T-helper 2 cell treated with Interferon-gamma antibody and Interleukin-4, amounts not matched to agents 5 μg/mL and 100 μg/mL, for 36 hours (primary cell): ENCODE measurements around the gene MRPL55.

Source experiments
- DNase-seq: peaks from one replicate; pipeline ENCODE4 v3.0.0; 2021; ENCODE audit warnings: low spot score
- H3K27ac Mint-ChIP-seq: one replicate; pipeline ENCODE4 v1.8.0; 2021; ENCODE audit warnings: mild to moderate bottlenecking, mixed read lengths
- H3K27me3 Mint-ChIP-seq: one replicate; pipeline ENCODE4 v1.8.0; 2021; ENCODE audit warnings: low read depth, mixed read lengths
- H3K36me3 Mint-ChIP-seq: one replicate; pipeline ENCODE4 v1.8.0; 2021; ENCODE audit warnings: low read depth, mixed read lengths
- H3K4me1 Mint-ChIP-seq: one replicate; pipeline ENCODE4 v1.8.0; 2021; ENCODE audit warnings: low read depth, mixed read lengths
- H3K4me3 Mint-ChIP-seq: one replicate; pipeline ENCODE4 v1.8.0; 2022; ENCODE audit warnings: mild to moderate bottlenecking, moderate library complexity, mixed read lengths
- H3K9me3 Mint-ChIP-seq: one replicate; pipeline ENCODE4 v1.8.0; 2021; ENCODE audit warnings: mixed read lengths

The MRPL55 gene

GRCh38 chr1:228073857-228074545, 35.1 kb downstream of the MRPL55 start:
- no peak overlapping the region for H3K4me3 Mint-ChIP-seq
- peaks cover 7% of the 10 kb centered on the region for H3K4me1 Mint-ChIP-seq
- H3K36me3 Mint-ChIP-seq, result no peaks in the 10 kb centered on the region
- DNase-seq, result no peak
- no peak overlapping the region for H3K27ac Mint-ChIP-seq
- no peaks in the 10 kb centered on the region for H3K27me3 Mint-ChIP-seq
- H3K9me3 Mint-ChIP-seq, result no peaks in the 10 kb centered on the region

GRCh38 chr1:228073061-228073856, 35.8 kb downstream of the MRPL55 start:
- Mint-ChIP-seq H3K36me3 (no peaks in the 10 kb centered on the region), H3K27ac (no peak overlapping the region), H3K4me3 (no peak overlapping the region), H3K4me1 (peaks cover 2% of the 10 kb centered on the region), H3K27me3 (no peaks in the 10 kb centered on the region), H3K9me3 (no peaks in the 10 kb centered on the region)
- no peak for DNase-seq

GRCh38 chr1:228072658-228073043, 36.4 kb downstream of the MRPL55 start:
- H3K9me3 Mint-ChIP-seq, result no peaks in the 10 kb centered on the region

GRCh38 chr1:228071839-228072657, 37.1 kb downstream of the MRPL55 start:
- Mint-ChIP-seq H3K27me3 (no peaks in the 10 kb centered on the region), H3K4me3 (no peak overlapping the region), H3K27ac (no peak overlapping the region), H3K4me1 (no peaks in the 10 kb centered on the region), H3K36me3 (no peaks in the 10 kb centered on the region), H3K9me3 (no peaks in the 10 kb centered on the region)
- DNase-seq, result no peak

More at GRCh38 chr1:228072658-228073043, 36.4 kb downstream of the MRPL55 start:
- H3K4me3 Mint-ChIP-seq, result no peak overlapping the region
- H3K27ac Mint-ChIP-seq, result no peak overlapping the region
- DNase-seq, result no peak
- H3K27me3 Mint-ChIP-seq, result no peaks in the 10 kb centered on the region
- H3K4me1 Mint-ChIP-seq, result peaks cover under 1% of the 10 kb centered on the region
- no peaks in the 10 kb centered on the region for H3K36me3 Mint-ChIP-seq

GRCh38 chr1:228070851-228071250, 38.2 kb downstream of the MRPL55 start:
- no peaks in the 10 kb centered on the region for H3K36me3 Mint-ChIP-seq

GRCh38 chr1:228070173-228070572, 38.9 kb downstream of the MRPL55 start:
- Mint-ChIP-seq H3K9me3 (no peaks in the 10 kb centered on the region), H3K4me1 (no peaks in the 10 kb centered on the region), H3K27ac (no peak overlapping the region), H3K36me3 (no peaks in the 10 kb centered on the region), H3K27me3 (peaks cover 3% of the 10 kb centered on the region), H3K4me3 (no peak overlapping the region)
- DNase-seq, result no peak

More at GRCh38 chr1:228070851-228071250, 38.2 kb downstream of the MRPL55 start:
- no peak overlapping the region for H3K4me3 Mint-ChIP-seq
- H3K27ac Mint-ChIP-seq, result no peak overlapping the region
- no peaks in the 10 kb centered on the region for H3K4me1 Mint-ChIP-seq
- no peak for DNase-seq
- H3K27me3 Mint-ChIP-seq, result peaks cover 3% of the 10 kb centered on the region
- no peaks in the 10 kb centered on the region for H3K9me3 Mint-ChIP-seq

GRCh38 chr1:228068359-228068758, 40.7 kb downstream of the MRPL55 start:
- Mint-ChIP-seq H3K36me3 (no peaks in the 10 kb centered on the region), H3K27ac (no peak overlapping the region), H3K9me3 (no peaks in the 10 kb centered on the region), H3K4me1 (no peaks in the 10 kb centered on the region), H3K4me3 (no peak overlapping the region), H3K27me3 (peaks cover 3% of the 10 kb centered on the region)
- DNase-seq, result no peak

GRCh38 chr1:228066891-228067654, 42.0 kb downstream of the MRPL55 start:
- H3K27ac Mint-ChIP-seq, result no peak overlapping the region
- no peaks in the 10 kb centered on the region for H3K4me1 Mint-ChIP-seq
- no peak overlapping the region for H3K4me3 Mint-ChIP-seq
- no peak for DNase-seq
- peaks cover 5% of the 10 kb centered on the region for H3K27me3 Mint-ChIP-seq
- H3K9me3 Mint-ChIP-seq, result no peaks in the 10 kb centered on the region
- H3K36me3 Mint-ChIP-seq, result no peaks in the 10 kb centered on the region

GRCh38 chr1:228066416-228066815, 42.7 kb downstream of the MRPL55 start:
- H3K4me3 Mint-ChIP-seq, result no peak overlapping the region
- no peaks in the 10 kb centered on the region for H3K36me3 Mint-ChIP-seq
- no peaks in the 10 kb centered on the region for H3K4me1 Mint-ChIP-seq
- H3K9me3 Mint-ChIP-seq, result no peaks in the 10 kb centered on the region
- H3K27me3 Mint-ChIP-seq, result peaks cover 5% of the 10 kb centered on the region
- DNase-seq, result no peak
- H3K27ac Mint-ChIP-seq, result no peak overlapping the region

GRCh38 chr1:228065543-228066347, 43.4 kb downstream of the MRPL55 start:
- Mint-ChIP-seq H3K36me3 (no peaks in the 10 kb centered on the region), H3K9me3 (no peaks in the 10 kb centered on the region), H3K4me3 (no peak overlapping the region), H3K27me3 (peaks cover 12% of the 10 kb centered on the region), H3K4me1 (peaks cover 3% of the 10 kb centered on the region), H3K27ac (no peak overlapping the region)
- DNase-seq, result no peak

GRCh38 chr1:228064741-228065542, 44.2 kb downstream of the MRPL55 start:
- H3K36me3 Mint-ChIP-seq, result no peaks in the 10 kb centered on the region
- H3K4me1 Mint-ChIP-seq, result peaks cover 3% of the 10 kb centered on the region
- peaks cover 16% of the 10 kb centered on the region for H3K27me3 Mint-ChIP-seq
- H3K27ac Mint-ChIP-seq, result no peak overlapping the region
- H3K4me3 Mint-ChIP-seq, result no peak overlapping the region
- DNase-seq, result no peak
- no peaks in the 10 kb centered on the region for H3K9me3 Mint-ChIP-seq

- Mint-ChIP-seq H3K27me3 (peaks cover 21% of the 10 kb centered on the region), H3K36me3 (no peaks in the 10 kb centered on the region), H3K4me3 (no peak overlapping the region), H3K4me1 (peaks cover 3% of the 10 kb centered on the region), H3K9me3 (no peaks in the 10 kb centered on the region), H3K27ac (no peak overlapping the region)
- DNase-seq, result no peak
These were observed 44.8 kb downstream of the MRPL55 start for GRCh38 chr1:228064296-228064695.
